ENCODE measurements around the gene RHAG.

DNA sequence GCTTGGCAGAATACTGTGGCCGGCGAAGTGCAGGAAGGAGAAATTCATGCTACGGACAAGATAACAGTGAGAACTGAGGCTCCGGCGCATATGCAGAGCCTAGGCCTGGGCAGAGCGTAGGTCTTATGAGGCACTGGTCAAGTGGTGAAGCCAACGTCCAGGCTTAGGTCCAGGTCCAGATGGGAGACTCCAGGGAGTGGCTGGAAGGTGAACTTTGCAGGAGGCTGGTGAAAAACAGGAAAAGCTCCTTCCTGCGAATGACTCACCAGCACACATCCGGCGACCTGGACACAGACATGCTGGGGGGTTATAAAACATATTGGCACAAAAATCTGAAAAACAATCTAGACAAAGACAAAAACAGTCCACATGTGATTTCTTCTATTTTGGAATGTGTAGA lies 70.8 kb downstream of the RHAG start:
- TF ChIP-seq, protein P1, sequence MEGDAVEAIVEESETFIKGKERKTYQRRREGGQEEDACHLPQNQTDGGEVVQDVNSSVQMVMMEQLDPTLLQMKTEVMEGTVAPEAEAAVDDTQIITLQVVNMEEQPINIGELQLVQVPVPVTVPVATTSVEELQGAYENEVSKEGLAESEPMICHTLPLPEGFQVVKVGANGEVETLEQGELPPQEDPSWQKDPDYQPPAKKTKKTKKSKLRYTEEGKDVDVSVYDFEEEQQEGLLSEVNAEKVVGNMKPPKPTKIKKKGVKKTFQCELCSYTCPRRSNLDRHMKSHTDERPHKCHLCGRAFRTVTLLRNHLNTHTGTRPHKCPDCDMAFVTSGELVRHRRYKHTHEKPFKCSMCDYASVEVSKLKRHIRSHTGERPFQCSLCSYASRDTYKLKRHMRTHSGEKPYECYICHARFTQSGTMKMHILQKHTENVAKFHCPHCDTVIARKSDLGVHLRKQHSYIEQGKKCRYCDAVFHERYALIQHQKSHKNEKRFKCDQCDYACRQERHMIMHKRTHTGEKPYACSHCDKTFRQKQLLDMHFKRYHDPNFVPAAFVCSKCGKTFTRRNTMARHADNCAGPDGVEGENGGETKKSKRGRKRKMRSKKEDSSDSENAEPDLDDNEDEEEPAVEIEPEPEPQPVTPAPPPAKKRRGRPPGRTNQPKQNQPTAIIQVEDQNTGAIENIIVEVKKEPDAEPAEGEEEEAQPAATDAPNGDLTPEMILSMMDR (IDR thresholded peaks at IDR 0.05) = no peak
- no peak for TF ChIP-seq POLR2AphosphoS5 (IDR thresholded peaks at IDR 0.05)
- no peak for TF ChIP-seq POLR2A (IDR thresholded peaks at IDR 0.05)
- no peak for TF ChIP-seq EP300 (IDR thresholded peaks at IDR 0.05)

Measured in gastroesophageal sphincter (tissue), 3 donors.